Neural crest cell (in vitro differentiated cells): ENCODE data around the gene PRKCE. TPM values are rescaled to one million over a fixed set of nuclear protein-coding genes. Genes with fewer than 3 reads are reported as not detected.

Experiments
- DNase-seq: peaks from one replicate; pipeline ENCODE4 v3.0.0; 2021; ENCODE audit warnings: low read depth, mixed read lengths, low spot score
- H3K27ac Mint-ChIP-seq: one replicate; pipeline ENCODE4 v1.8.0; 2021; ENCODE audit warnings: mild to moderate bottlenecking, mixed read lengths; ENCODE audit not compliant: unreplicated experiment
- H3K27me3 Mint-ChIP-seq: 2 replicates; pipeline ENCODE4 v1.8.0; 2021; ENCODE audit warnings: low read depth, mild to moderate bottlenecking, mixed read lengths
- H3K36me3 Mint-ChIP-seq: 2 replicates; pipeline ENCODE4 v1.8.0; 2021; ENCODE audit warnings: low read depth, mild to moderate bottlenecking, mixed read lengths
- H3K4me1 Mint-ChIP-seq: 2 replicates; pipeline ENCODE4 v1.8.0; 2021; ENCODE audit warnings: mixed read lengths
- H3K4me3 Mint-ChIP-seq: one replicate; pipeline ENCODE4 v1.8.0; 2021; ENCODE audit warnings: mild to moderate bottlenecking, mixed read lengths
- H3K9me3 Mint-ChIP-seq: 2 replicates; pipeline ENCODE4 v1.8.0; 2021; ENCODE audit warnings: mixed read lengths
- total RNA-seq: library from RNA; stranded (reverse); gene quantifications from 2 replicates; pipeline ENCODE4 v1.2.1, GENCODE V29; 2021
- TF ChIP-seq, protein P1 (sequence below): fragments of 200-600 bp; sonication (generic); conservative IDR thresholded peaks from 2 replicates; pipeline ENCODE4 v1.5.0; 2021; ENCODE audit warnings: antibody characterized with exemption, mild to moderate bottlenecking

The PRKCE gene
- total RNA-seq, 1 donor from 2014 or later = 15.6 TPM

GRCh38 chr2:45748239-45748638 lies 96.8 kb downstream of the PRKCE start:
- no peak overlapping the region for H3K27ac Mint-ChIP-seq
- no peak overlapping the region for H3K4me3 Mint-ChIP-seq
- H3K9me3 Mint-ChIP-seq = peaks cover 11% of the 10 kb centered on the region
- H3K4me1 Mint-ChIP-seq = peaks cover 6% of the 10 kb centered on the region
- TF ChIP-seq, protein P1, sequence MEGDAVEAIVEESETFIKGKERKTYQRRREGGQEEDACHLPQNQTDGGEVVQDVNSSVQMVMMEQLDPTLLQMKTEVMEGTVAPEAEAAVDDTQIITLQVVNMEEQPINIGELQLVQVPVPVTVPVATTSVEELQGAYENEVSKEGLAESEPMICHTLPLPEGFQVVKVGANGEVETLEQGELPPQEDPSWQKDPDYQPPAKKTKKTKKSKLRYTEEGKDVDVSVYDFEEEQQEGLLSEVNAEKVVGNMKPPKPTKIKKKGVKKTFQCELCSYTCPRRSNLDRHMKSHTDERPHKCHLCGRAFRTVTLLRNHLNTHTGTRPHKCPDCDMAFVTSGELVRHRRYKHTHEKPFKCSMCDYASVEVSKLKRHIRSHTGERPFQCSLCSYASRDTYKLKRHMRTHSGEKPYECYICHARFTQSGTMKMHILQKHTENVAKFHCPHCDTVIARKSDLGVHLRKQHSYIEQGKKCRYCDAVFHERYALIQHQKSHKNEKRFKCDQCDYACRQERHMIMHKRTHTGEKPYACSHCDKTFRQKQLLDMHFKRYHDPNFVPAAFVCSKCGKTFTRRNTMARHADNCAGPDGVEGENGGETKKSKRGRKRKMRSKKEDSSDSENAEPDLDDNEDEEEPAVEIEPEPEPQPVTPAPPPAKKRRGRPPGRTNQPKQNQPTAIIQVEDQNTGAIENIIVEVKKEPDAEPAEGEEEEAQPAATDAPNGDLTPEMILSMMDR = no peak
- DNase-seq = no peak
- peaks cover 6% of the 10 kb centered on the region for H3K36me3 Mint-ChIP-seq
- H3K27me3 Mint-ChIP-seq = no peaks in the 10 kb centered on the region

DNA sequence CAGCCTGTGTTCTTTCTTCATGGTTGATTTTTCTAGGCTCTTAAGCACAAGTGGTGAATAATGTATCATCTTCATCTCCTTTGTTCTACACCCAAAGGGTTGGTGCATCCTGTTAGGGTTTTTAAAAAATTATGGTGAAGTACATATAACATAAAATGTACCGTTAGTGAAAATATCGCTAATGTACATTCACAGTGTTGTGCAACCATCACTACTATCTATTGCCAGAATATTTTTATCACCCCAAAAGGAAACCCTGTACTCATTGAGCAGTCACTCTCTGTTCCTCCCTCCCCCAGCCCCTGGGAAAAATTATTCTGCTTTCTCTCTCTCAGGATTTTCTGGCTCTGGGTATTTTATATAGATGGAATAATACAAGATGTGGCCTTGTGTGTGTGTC lies 98.5 kb downstream of the PRKCE start:
- H3K27ac Mint-ChIP-seq = no peak overlapping the region
- peaks cover 11% of the 10 kb centered on the region for H3K9me3 Mint-ChIP-seq
- H3K36me3 Mint-ChIP-seq = peaks cover 6% of the 10 kb centered on the region
- H3K4me3 Mint-ChIP-seq = no peak overlapping the region
- DNase-seq = no peak
- peaks cover 8% of the 10 kb centered on the region for H3K4me1 Mint-ChIP-seq
- TF ChIP-seq, protein P1 = no peak
- H3K27me3 Mint-ChIP-seq = no peaks in the 10 kb centered on the region

GRCh38 chr2:45750484-45750883 lies 99.0 kb downstream of the PRKCE start:
- DNase-seq = no peak
- Mint-ChIP-seq H3K4me3 (no peak overlapping the region), H3K27ac (no peak overlapping the region), H3K9me3 (peaks cover 11% of the 10 kb centered on the region), H3K4me1 (peaks cover 8% of the 10 kb centered on the region), H3K27me3 (no peaks in the 10 kb centered on the region), H3K36me3 (peaks cover 6% of the 10 kb centered on the region)
- TF ChIP-seq, protein P1 = no peak

DNA sequence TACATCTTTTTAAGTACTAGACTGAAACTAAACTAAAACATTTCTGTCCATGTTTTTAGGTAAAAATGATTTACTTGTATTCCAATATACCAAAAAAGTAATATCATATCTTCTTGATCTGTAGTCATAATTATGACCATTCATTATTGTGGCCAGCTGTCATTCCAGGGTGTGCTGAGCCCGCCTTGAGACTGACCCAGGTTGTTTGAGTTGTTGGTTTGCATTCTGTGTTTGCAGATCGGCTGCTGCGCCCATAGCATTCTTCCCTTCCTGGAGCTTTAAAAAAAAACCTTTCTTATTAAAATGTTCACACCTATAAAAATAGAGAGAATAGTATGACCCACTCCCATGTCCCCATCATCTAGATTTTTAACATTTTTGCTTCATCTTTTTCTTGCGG lies 101.9 kb downstream of the PRKCE start:
- Mint-ChIP-seq H3K4me1 (peaks cover 14% of the 10 kb centered on the region), H3K27me3 (no peaks in the 10 kb centered on the region), H3K9me3 (no peaks in the 10 kb centered on the region), H3K36me3 (no peaks in the 10 kb centered on the region), H3K27ac (no peak overlapping the region), H3K4me3 (no peak overlapping the region)
- TF ChIP-seq, protein P1 = no peak
- DNase-seq = no peak

DNA sequence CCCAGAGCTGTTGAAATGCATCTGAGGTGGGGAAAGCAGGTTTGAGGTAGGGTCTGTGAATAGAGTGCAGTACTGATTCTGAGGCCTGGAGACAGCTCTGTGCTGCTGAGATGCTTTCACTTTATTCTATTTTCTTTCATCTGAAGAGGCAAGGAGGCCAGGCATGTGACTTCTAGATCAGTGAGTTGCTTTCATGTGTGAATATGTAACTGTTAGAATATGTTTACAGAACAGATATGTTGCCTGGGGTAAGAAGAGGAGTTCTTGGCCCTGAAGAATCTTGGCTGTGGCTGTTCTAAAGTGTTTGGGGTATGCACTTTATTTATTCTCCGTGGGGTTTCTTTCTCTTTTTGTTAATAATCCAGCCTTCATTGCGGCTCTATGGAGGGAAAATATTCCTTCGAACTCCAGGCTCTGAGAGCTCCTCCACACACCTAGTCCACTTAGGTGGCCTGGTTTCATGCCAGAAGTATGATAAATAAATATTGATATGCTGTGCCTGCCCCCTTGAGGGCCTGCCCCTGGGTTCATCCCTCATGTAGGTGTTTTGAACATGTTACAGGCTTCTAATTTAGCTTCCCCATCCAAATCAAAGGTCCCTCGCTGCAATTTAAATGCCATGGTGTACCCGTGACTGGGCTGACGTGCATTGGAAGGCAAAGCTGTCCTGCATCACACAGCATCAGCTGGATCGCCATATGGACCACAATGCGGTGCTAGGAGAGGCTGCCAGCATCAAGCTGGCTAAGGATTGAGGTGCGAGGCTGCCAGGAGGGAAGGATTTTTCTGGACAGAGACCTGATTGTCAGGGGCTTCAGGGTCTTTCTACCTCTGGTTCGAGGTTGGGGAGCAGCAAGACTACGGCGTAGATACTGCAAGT lies 102.9 kb downstream of the PRKCE start:
- TF ChIP-seq, protein P1 = no peak
- Mint-ChIP-seq H3K4me3 (no peak overlapping the region), H3K27me3 (no peaks in the 10 kb centered on the region), H3K9me3 (no peaks in the 10 kb centered on the region), H3K27ac (no peak overlapping the region), H3K4me1 (peaks cover 14% of the 10 kb centered on the region), H3K36me3 (no peaks in the 10 kb centered on the region)
- no peak for DNase-seq
